HG03139 (cell line): ENCODE measurements around the gene RPS6KC1.
"Not testable (repeated sequence)": the region's sequence is repeated elsewhere in the genome, so short reads cannot be mapped to it uniquely, and the experiment has no call there.

Experiments
- ATAC-seq: cut with Tn5 transposase; IDR thresholded peaks from one replicate; pipeline ENCODE4 v1.9.1; 2021; ENCODE audit not compliant: unreplicated experiment

RPS6KC1 gene

GRCh38 chr1:213104604-213105003, 53.6 kb downstream of the RPS6KC1 start:
- no peak for ATAC-seq

- no peak for ATAC-seq
Observed at GRCh38 chr1:213106298-213106697, 55.3 kb downstream of the RPS6KC1 start.

- no peak for ATAC-seq
Observed at GRCh38 chr1:213107613-213108012, 56.6 kb downstream of the RPS6KC1 start.

- ATAC-seq, result no peak
Observed at GRCh38 chr1:213110349-213111300, 59.6 kb downstream of the RPS6KC1 start.

- ATAC-seq, result no peak
Observed at GRCh38 chr1:213111502-213111901, 60.5 kb downstream of the RPS6KC1 start.

GRCh38 chr1:213112723-213113122, 61.7 kb downstream of the RPS6KC1 start:
- ATAC-seq, result not testable (repeated sequence)

GRCh38 chr1:213117699-213118180, 66.7 kb downstream of the RPS6KC1 start:
- ATAC-seq, result not testable (repeated sequence)

GRCh38 chr1:213119794-213120193, 68.8 kb downstream of the RPS6KC1 start:
- ATAC-seq, result no peak

- ATAC-seq, result no peak
Observed at GRCh38 chr1:213120386-213120785, 69.3 kb downstream of the RPS6KC1 start.

- ATAC-seq, result no peak
Observed at GRCh38 chr1:213120961-213121360, 69.9 kb downstream of the RPS6KC1 start.

GRCh38 chr1:213122514-213122929, 71.5 kb downstream of the RPS6KC1 start:
- no peak for ATAC-seq

GRCh38 chr1:213123087-213123486, 72.0 kb downstream of the RPS6KC1 start:
- no peak for ATAC-seq

GRCh38 chr1:213123536-213123935, 72.5 kb downstream of the RPS6KC1 start:
- no peak for ATAC-seq

GRCh38 chr1:213124590-213124989, 73.5 kb downstream of the RPS6KC1 start:
- ATAC-seq, result no peak

GRCh38 chr1:213125643-213126042, 74.6 kb downstream of the RPS6KC1 start:
- ATAC-seq, result no peak

GRCh38 chr1:213127074-213127473, 76.0 kb downstream of the RPS6KC1 start:
- ATAC-seq, result no peak

GRCh38 chr1:213131851-213132655, 81.0 kb downstream of the RPS6KC1 start:
- no peak for ATAC-seq

GRCh38 chr1:213135572-213135971, 84.5 kb downstream of the RPS6KC1 start:
- ATAC-seq, result no peak

GRCh38 chr1:213136190-213136917, 85.3 kb downstream of the RPS6KC1 start:
- ATAC-seq, result no peak

GRCh38 chr1:213138391-213138790, 87.3 kb downstream of the RPS6KC1 start:
- ATAC-seq, result no peak

GRCh38 chr1:213138892-213139291, 87.9 kb downstream of the RPS6KC1 start:
- no peak for ATAC-seq
